ENCODE measurements around the gene KIF2C. TPM values are rescaled to one million over a fixed set of nuclear protein-coding genes. Genes with fewer than 3 reads are reported as not detected.

KIF2C gene
- polyA plus RNA-seq, 3 donors, result 0.13 to 0.29 (median 0.24) TPM

DNA sequence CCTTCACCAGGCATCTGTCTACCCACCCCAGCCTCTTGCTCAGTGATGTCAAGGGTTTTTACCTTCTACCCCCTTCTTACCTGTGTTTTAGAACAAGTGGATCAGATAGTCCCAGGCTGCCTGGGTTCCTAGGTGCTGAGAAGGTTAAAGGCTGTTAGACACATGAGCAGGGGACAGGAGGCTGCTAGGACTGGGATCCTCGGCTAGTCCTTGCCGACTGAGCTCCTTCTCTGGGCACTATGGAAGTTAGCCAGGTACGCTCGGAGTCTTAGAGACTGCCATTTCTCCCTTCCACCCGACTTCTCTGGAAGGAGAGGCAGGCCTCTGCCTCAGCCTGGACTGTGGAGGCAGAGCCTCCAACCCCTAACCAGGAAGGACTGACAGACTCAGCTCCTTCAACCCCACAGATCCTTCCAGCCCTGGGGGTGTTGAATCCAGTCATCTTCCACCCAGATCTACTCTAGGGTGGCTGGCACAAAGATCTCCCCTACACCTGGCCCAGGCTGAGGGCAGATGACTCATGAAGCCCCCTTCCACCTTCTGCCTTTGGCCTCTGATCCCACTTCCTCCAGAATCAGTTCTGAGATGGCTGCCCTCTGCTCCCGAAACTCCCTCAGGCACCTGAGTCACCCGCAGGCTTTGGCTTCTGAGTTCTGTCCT lies 67.2 kb downstream of the KIF2C start, which contains the start of gene DYNLT4:
TSS of gene DYNLT4 (minus strand) at position 648 of the 660 bp plus-strand sequence. CDS start 683 bp downstream, outside the sequence.
- intact Hi-C loops (cut with micrococcal nuclease), result no loop called here

DNA sequence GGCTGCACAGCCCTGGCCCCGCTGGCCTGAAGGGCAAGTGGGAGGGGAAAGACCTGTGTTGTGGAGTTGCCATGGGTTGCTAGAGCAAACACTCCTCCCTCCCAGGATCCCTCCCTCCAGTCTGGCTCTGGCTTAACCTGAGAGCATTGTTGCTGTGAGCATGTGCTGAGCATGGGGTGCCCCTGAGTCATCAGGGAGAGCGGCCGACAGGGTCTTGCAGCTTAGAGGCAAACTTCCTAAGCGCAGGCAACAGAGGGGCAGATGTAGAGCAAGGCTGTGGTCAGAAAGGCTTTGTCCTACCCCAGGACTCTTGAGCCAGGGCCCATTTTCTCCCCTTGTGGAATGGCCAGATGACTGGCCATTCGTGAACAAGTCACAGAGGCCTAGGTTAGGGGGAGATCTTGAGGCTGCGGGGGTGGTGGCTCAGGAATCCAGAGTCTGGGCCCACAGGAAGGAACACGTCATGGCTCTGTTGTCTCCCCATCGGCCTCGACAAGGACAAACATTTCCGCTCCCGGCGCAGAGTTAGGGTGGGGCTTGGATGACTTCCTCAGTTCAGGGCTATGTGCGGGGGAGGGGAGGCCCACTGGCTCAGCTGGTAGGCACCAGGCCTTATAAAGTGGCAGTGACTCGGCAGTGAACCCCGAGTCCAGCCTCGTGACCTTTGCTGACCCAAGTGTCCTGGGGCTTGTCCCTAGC lies 67.9 kb downstream of the KIF2C start:
- H3K27me3 ChIP-seq (ENCODE audit: control insufficient read depth in 2 of 2, insufficient read depth in 2 of 2, low read length in 2 of 2), result no peaks in the 10 kb centered on the region
- no peak overlapping the region for H2AFZ ChIP-seq (ENCODE audit: insufficient read depth, low read depth, low read length, poor library complexity, severe bottlenecking)
- peak; percentile 99 to 100 (median 100) for DNase-seq
- Mint-ChIP-seq H3K27ac (peak overlapping the region; percentile 100), H3K4me3 (peak overlapping the region; percentile 66 to 78), H3K36me3 (peaks cover 47 to 49% of the 10 kb centered on the region in 2 donors), H3K4me1 (peaks cover 72% of the 10 kb centered on the region), H3K9me3 (no peaks in the 10 kb centered on the region), H3K27me3 (ENCODE audit: low read depth in 3 of 3) (peaks cover 0 to 6% (median 3%) of the 10 kb centered on the region in 3 donors)
- peaks cover 31 to 41% of the 10 kb centered on the region in 2 donors for H3K36me3 ChIP-seq (replicated peaks in 1 of 2; ENCODE audit: control insufficient read depth in 1 of 2, insufficient read depth in 2 of 2, low read length in 2 of 2)
- H3K27ac ChIP-seq (ENCODE audit: low read depth in 1 of 2, low read length in 2 of 2), result peak overlapping the region; percentile 99 to 100
- H4K20me1 ChIP-seq (ENCODE audit: insufficient read depth, low read length), result peaks cover 15% of the 10 kb centered on the region
- no peaks in the 10 kb centered on the region for H3K9me3 ChIP-seq (replicated peaks in 1 of 2; ENCODE audit: control insufficient read depth in 1 of 2, insufficient read depth in 1 of 2, low read length in 2 of 2)
- H3K9ac ChIP-seq (ENCODE audit: insufficient read depth, low read length, poor library complexity, severe bottlenecking), result peak overlapping the region; percentile 83
- 2% methylated on average over 12 of the region's 16 CpGs for WGBS (ENCODE audit: insufficient coverage)
- TF ChIP-seq, protein P1, sequence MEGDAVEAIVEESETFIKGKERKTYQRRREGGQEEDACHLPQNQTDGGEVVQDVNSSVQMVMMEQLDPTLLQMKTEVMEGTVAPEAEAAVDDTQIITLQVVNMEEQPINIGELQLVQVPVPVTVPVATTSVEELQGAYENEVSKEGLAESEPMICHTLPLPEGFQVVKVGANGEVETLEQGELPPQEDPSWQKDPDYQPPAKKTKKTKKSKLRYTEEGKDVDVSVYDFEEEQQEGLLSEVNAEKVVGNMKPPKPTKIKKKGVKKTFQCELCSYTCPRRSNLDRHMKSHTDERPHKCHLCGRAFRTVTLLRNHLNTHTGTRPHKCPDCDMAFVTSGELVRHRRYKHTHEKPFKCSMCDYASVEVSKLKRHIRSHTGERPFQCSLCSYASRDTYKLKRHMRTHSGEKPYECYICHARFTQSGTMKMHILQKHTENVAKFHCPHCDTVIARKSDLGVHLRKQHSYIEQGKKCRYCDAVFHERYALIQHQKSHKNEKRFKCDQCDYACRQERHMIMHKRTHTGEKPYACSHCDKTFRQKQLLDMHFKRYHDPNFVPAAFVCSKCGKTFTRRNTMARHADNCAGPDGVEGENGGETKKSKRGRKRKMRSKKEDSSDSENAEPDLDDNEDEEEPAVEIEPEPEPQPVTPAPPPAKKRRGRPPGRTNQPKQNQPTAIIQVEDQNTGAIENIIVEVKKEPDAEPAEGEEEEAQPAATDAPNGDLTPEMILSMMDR (IDR thresholded peaks at IDR 0.05), result no peak
- intact Hi-C loops (cut with micrococcal nuclease), result no loop called here
- H3K4me2 ChIP-seq (replicated peaks; ENCODE audit: extremely low read depth, low read length, poor library complexity, severe bottlenecking), result peak overlapping the region; percentile 25
- H3K4me1 ChIP-seq (ENCODE audit: control insufficient read depth in 1 of 2, insufficient read depth in 2 of 2, low read length in 2 of 2), result peaks cover 66 to 78% of the 10 kb centered on the region in 2 donors
- H3K79me2 ChIP-seq (ENCODE audit: insufficient read depth, low read length), result peaks cover 4% of the 10 kb centered on the region
- peak overlapping the region in 1 of 3 experiments; percentile 34 for H3K4me3 ChIP-seq (replicated peaks in 1 of 3; ENCODE audit: low read depth in 2 of 3, low read length in 3 of 3)

More for the DNA sequence above, 67.2 kb downstream of the KIF2C start, which contains the start of gene DYNLT4:
- DNase-seq, result no peak
- TF ChIP-seq, protein P1 (IDR thresholded peaks at IDR 0.05), result no peak
- Mint-ChIP-seq H3K36me3 (peaks cover 52 to 54% of the 10 kb centered on the region in 2 donors), H3K27ac (peak within 1 kb of the TSS; percentile 100), H3K27me3 (ENCODE audit: low read depth in 3 of 3) (peaks cover 0 to 9% (median 5%) of the 10 kb centered on the region in 3 donors), H3K4me3 (peak within 1 kb of the TSS; percentile 66 to 78), H3K4me1 (peaks cover 73% of the 10 kb centered on the region), H3K9me3 (no peaks in the 10 kb centered on the region)
- Histone ChIP-seq H4K20me1 (ENCODE audit: insufficient read depth, low read length) (peaks cover 22% of the 10 kb centered on the region), H3K79me2 (ENCODE audit: insufficient read depth, low read length) (peaks cover 10% of the 10 kb centered on the region), H2AFZ (ENCODE audit: insufficient read depth, low read depth, low read length, poor library complexity, severe bottlenecking) (no peak within 1 kb of the TSS), H3K9me3 (replicated peaks in 1 of 2; ENCODE audit: control insufficient read depth in 1 of 2, insufficient read depth in 1 of 2, low read length in 2 of 2) (no peaks in the 10 kb centered on the region), H3K27ac (ENCODE audit: low read depth in 1 of 2, low read length in 2 of 2) (peak within 1 kb of the TSS; percentile 99 to 100), H3K27me3 (ENCODE audit: control insufficient read depth in 2 of 2, insufficient read depth in 2 of 2, low read length in 2 of 2) (no peaks in the 10 kb centered on the region), H3K4me2 (replicated peaks; ENCODE audit: extremely low read depth, low read length, poor library complexity, severe bottlenecking) (peak within 1 kb of the TSS; percentile 25), H3K36me3 (replicated peaks in 1 of 2; ENCODE audit: control insufficient read depth in 1 of 2, insufficient read depth in 2 of 2, low read length in 2 of 2) (peaks cover 36 to 45% of the 10 kb centered on the region in 2 donors), H3K9ac (ENCODE audit: insufficient read depth, low read length, poor library complexity, severe bottlenecking) (peak within 1 kb of the TSS; percentile 83), H3K4me3 (replicated peaks in 1 of 3; ENCODE audit: low read depth in 2 of 3, low read length in 3 of 3) (peak within 1 kb of the TSS in 1 of 3 experiments; percentile 34), H3K4me1 (ENCODE audit: control insufficient read depth in 1 of 2, insufficient read depth in 2 of 2, low read length in 2 of 2) (peaks cover 70 to 79% of the 10 kb centered on the region in 2 donors)
- 89% methylated on average over 3 of the region's 7 CpGs for WGBS (ENCODE audit: insufficient coverage)

All from CD14-positive monocyte (primary cell).